ENCODE data around the gene C6orf132.
A peak's percentile ranks its signal among the peaks of the same experiment; 100 is the strongest.
"Not testable (repeated sequence)": the region's sequence is repeated elsewhere in the genome, so short reads cannot be mapped to it uniquely, and the experiment has no call there.

C6orf132 gene

GRCh38 chr6:42142118-42142835 lies at the start of gene C6orf132:
C6orf132 (minus strand) TSS chr6:42142620; CDS start chr6:42142444, 176 bp downstream.
- DNase-seq (ENCODE audit: low spot score): no peak

GRCh38 chr6:42190554-42191183 lies 48.2 kb upstream of the C6orf132 start:
- DNase-seq (ENCODE audit: low spot score): no peak

- no peak for DNase-seq (ENCODE audit: low spot score)
Measured at GRCh38 chr6:42188406-42188805, 46.0 kb upstream of the C6orf132 start.

- no peak for DNase-seq (ENCODE audit: low spot score)
Measured at GRCh38 chr6:42185597-42185996, 43.2 kb upstream of the C6orf132 start.

DNA sequence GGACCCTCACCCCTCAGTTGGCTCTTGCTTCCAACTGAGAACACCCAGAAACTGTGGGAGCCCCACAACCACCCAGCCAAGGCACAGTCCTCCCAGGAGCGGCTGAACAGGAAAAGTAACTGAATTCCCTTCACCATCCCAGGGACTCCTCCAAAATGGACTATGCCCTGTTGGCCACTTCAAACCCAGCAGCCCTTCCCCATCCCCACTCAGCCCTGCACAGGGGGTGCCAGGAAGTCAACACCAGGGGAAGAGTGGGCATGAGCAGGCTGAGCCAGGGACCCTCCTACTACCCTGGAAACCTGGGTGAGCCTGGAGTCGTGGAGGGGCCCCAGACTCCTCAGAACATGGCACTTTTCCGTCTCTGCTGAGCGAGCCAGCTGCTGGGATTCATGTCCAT lies 42.1 kb upstream of the C6orf132 start:
- no peak for DNase-seq (ENCODE audit: low spot score)

DNA sequence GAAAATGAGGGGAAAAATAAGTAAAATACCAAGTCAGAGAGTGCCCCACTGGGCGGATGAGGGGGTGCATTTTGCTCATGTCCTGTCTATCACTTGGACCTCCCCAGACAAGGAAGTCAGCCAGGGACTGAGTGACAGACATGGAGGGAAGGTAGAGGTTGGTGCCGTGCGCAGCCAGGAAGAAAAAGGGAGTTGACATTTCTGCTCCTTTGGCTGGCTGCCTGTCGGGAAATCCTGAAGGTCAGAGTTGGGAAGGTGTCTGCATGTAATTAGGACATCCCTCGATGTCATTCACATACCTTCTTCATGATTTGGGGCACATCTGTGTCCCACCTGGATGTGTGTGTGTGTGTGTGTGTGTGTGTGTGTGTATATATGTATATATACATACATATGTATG lies 39.7 kb upstream of the C6orf132 start:
- no peak for DNase-seq (ENCODE audit: low spot score)

GRCh38 chr6:42179945-42180313 lies 37.5 kb upstream of the C6orf132 start:
- DNase-seq (ENCODE audit: low spot score): peak; percentile 21

DNA sequence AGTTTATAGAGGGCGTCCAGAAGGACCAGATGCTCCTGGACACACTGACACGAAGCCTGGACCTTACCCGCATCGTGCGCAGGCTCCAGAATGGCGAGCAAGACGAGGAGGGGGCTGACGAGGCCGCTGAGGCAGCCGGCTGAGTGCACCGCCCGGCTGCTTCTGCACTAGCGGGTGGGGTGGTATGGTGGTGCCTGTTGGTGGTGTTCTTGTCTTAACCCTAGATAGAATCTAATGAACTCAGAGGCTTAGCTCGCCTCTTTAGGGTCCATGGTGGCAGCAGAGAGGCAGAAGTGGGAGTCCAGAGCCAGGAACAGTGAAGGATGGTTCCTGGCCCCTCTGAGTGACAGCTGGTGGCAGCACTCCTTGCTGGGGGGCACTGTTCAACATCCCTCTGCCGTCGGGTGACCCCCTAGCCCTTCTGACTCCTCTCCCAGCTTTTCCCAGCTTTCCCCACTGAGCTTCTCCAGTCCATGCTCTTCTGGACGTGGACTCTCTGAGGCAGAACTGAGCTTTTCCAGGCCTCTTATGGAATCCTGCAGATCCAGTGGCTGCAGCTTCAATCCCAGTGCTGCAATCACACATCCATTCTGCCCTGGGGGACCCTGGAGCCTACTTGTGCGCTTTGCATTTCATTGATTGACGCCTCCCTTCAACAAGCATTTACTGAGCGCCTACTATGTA lies 37.0 kb upstream of the C6orf132 start:
- DNase-seq (ENCODE audit: low spot score): no peak

- DNase-seq (ENCODE audit: low spot score): no peak
Measured at GRCh38 chr6:42177514-42178364, 35.3 kb upstream of the C6orf132 start.

- DNase-seq (ENCODE audit: low spot score): no peak
Measured at GRCh38 chr6:42176981-42177380, 34.6 kb upstream of the C6orf132 start.

DNA sequence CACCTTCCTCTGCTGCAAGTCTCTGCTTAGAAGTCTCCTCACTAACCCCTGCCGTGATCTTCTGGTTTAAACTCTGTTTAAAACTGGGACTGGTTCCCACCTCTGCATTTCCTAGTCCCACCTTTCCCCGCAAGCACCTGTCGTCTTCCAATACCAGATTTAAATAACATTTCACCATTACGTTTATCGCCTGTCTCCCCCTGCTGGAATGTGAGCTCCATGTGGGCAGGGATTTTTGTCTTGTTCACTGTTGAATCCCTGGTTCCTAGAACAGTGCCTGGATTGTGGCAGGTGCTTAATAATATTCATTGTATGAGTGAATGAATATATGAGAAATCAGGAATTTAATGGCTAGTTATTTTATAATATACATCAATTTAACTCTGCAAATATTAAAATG lies 33.4 kb upstream of the C6orf132 start:
- no peak for DNase-seq (ENCODE audit: low spot score)

GRCh38 chr6:42173101-42173500 lies 30.7 kb upstream of the C6orf132 start, which contains the start of gene GUCA1A:
GUCA1A (plus strand) TSS chr6:42173364; CDS start chr6:42173614, 250 bp downstream.
- no peak for DNase-seq (ENCODE audit: low spot score)

DNA sequence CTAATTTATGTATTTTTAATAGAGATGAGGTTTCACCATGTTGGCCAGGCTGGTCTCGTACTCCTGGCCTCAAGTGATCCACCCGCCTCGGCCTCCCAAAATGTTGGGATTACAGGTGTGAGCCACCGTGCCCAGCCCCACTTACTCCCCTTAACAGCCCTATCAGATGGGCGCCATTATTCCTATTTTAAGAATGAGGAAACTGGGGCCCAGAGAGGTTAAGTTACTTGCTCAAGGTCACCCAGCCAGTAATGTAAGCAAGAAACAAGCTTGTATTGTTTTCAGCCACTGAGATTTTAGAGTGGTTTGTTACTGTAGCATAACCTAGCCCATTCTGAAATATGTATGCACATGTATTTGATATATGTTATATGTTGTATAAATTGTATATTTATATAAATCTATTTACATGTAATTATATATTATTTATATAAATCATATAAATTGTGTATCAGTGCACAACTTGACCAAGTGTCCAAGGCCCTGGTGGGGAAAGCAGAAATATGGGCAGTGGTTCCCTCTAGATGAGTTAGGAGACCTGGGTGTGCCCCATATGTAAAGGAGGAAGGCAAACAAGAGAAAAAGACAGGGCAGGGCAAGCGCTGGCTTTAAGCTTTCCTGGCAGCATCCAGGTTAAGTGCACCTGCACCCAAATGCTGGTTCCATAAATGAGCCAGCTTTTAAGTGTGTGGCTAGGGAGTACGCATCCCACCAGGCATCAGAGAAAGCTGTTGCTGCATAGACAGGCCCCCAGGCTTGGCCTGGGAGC lies 29.6 kb upstream of the C6orf132 start:
- DNase-seq (ENCODE audit: low spot score): no peak

GRCh38 chr6:42169780-42170179 lies 27.4 kb upstream of the C6orf132 start:
- DNase-seq (ENCODE audit: low spot score): not testable (repeated sequence)

- no peak for DNase-seq (ENCODE audit: low spot score)
Measured at GRCh38 chr6:42168650-42169049, 26.2 kb upstream of the C6orf132 start.

DNA sequence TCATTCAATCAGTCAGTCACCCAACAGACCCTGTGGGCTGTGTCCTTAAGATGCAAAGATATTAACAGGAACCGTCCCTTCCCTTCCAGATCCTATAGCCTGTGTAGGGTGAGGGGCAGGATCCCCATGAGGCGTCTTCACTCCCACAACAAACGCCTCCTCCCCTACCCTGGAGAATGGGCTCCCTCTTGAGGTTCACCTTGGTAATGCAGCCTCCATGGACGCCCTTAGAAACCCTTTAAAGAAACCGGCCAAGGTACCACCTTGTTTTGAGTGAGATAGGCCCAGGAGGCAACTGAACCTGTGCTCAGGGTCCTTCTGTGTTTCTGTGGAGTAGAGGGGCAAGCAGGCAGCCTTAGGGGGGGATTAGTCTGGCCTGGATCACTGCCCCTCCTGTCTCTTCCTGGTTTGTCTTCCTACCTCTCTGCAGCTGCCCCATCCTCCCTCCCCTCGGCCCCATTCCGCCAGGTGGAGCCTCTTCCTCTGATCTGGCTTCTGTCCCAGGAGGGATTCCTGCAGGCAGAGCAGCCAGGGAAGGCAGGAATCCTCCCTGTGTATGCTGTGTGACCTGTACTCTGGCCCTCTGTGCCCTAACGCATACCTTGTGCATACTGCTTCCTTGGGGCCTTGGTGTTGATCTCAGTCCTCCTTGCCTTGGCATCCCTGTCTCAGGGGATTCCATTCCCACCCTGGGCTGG lies 24.2 kb upstream of the C6orf132 start:
- peak; percentile 90 for DNase-seq (ENCODE audit: low spot score)

- DNase-seq (ENCODE audit: low spot score): no peak
Measured at GRCh38 chr6:42165016-42165415, 22.6 kb upstream of the C6orf132 start.

GRCh38 chr6:42163981-42164380 lies 21.6 kb upstream of the C6orf132 start:
- DNase-seq (ENCODE audit: low spot score): no peak

DNA sequence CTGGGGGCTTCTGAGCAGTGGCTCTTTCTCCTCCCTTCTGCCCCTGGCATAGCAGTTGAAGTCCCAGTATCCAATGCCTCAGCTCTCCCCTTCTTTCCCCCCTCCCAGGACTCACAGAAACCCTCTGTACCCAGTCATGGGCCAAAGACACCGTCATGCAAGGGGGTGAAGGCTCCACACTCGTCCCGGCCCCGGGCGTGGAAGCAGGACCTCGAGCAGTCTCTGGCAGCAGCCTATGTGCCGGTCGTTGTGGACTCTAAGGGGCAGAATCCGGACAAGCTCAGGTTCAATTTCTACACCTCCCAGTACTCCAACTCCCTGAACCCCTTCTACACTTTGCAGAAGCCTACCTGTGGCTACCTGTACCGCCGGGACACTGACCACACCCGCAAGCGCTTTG lies 20.4 kb upstream of the C6orf132 start:
- no peak for DNase-seq (ENCODE audit: low spot score)

DNA sequence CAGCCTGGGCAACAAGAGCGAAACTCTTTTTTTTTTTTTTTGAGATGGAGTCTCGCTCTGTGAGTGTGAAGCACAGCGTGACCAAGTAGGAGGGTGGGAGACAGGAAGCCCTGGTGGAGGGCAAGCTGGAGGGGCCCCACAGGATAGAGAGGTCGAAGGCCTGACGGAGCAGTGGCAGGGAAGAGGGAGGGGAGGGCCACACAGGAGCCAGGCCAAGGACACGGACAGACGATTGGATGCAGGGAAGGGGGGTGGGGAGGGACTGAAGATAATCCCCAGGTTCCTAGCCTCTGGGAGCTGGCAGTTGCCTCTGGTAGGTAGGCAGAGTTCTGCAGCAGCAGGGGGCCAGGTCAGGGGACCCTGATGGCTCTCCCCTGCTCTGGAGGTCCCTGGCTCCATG lies 20.0 kb upstream of the C6orf132 start:
- no peak for DNase-seq (ENCODE audit: low spot score)
